Endothelial cell of umbilical vein (primary cell): ENCODE measurements around the gene VCAN. TPM values are rescaled to one million over a fixed set of nuclear protein-coding genes. Genes with fewer than 3 reads are reported as not detected.

Source experiments
- BruUV-seq: library from RNA; stranded (reverse); fragments of 400-500 nt; replicated peaks from 2 replicates; lab custom pipeline; 2021; lab: Mats Ljungman, UMichigan
- CTCF ChIA-PET: fragments of 300-600, 350-600 bp; sonication (Branson Sonifier 250); formaldehyde crosslinking; loops from one replicate; lab custom pipeline; 2021; ENCODE audit warnings: antibody characterized with exemption, inconsistent platforms; lab: Charles Lee
- POLR2A ChIA-PET: fragments of 300-600, 350-600 bp; sonication (Branson Sonifier 250); formaldehyde crosslinking; loops from one replicate; lab custom pipeline; 2021; ENCODE audit warnings: antibody characterized with exemption, inconsistent platforms; lab: Charles Lee
- DNase-seq: peaks from one replicate; pipeline ENCODE4 v3.0.0-alpha.2; 2011; ENCODE audit warnings: low read depth, low spot score
- FAIRE-seq: peaks from 2 replicates; lab custom pipeline; 2011; peaks lifted over from hg19 to GRCh38; lab: Jason Lieb, UNC
- H2AFZ ChIP-seq: 2 replicates; pipeline ENCODE4 v1.6.0; 2012; ENCODE audit warnings: low read depth, low read length, control low read depth, inconsistent platforms
- H3K27ac ChIP-seq: 2 replicates; pipeline ENCODE4 v1.5.1; 2011; ENCODE audit warnings: low read depth, mild to moderate bottlenecking, control low read depth, low read length, moderate library complexity; ENCODE audit not compliant: insufficient read depth
- H3K27me3 ChIP-seq, 2 experiments: 2 replicates each; pipeline versions ENCODE4 v1.6.0 to v1.6.1; 2011; ENCODE audit warnings: low read length in 2 of 2, mixed read lengths in 1 of 2; ENCODE audit not compliant: control insufficient read depth in 2 of 2, insufficient read depth in 2 of 2
- H3K36me3 ChIP-seq, 2 experiments: 2 replicates in 1 of 2; 3 replicates in 1 of 2; pipeline ENCODE4 v1.5.1; 2011; ENCODE audit warnings: low read length in 2 of 2, mild to moderate bottlenecking in 1 of 2, moderate library complexity in 1 of 2; ENCODE audit not compliant: control insufficient read depth in 2 of 2, insufficient read depth in 2 of 2; ENCODE audit errors: extremely low read depth in 1 of 2
- H3K4me1 ChIP-seq: 3 replicates; pipeline ENCODE4 v1.5.1; 2011; ENCODE audit warnings: mild to moderate bottlenecking, low read length; ENCODE audit not compliant: control insufficient read depth, insufficient read depth; ENCODE audit errors: extremely low read depth
- H3K4me2 ChIP-seq: 2 replicates; pipeline ENCODE4 v1.6.1; 2011; ENCODE audit warnings: low read length, control low read depth, mixed read lengths; ENCODE audit not compliant: insufficient read depth
- H3K4me3 ChIP-seq, 3 experiments: fragments of 200-600 bp in 1 of 3; sonication (generic), shearing (Covaris generic) in 1 of 3; replicated peaks in 1 of 3; 2 replicates each; pipeline ENCODE4 v1.5.1; 2011 to 2016; ENCODE audit warnings: control low read depth in 3 of 3, low read length in 3 of 3, mild to moderate bottlenecking in 2 of 3, inconsistent platforms in 1 of 3, low read depth in 1 of 3, moderate library complexity in 1 of 3; ENCODE audit not compliant: insufficient read depth in 1 of 3
- H3K79me2 ChIP-seq: 2 replicates; pipeline ENCODE4 v1.6.0; 2012; ENCODE audit warnings: low read length, inconsistent platforms; ENCODE audit not compliant: control insufficient read depth, insufficient read depth
- H3K9ac ChIP-seq: replicated peaks from 2 replicates; pipeline ENCODE3; 2011; ENCODE audit warnings: low read length, control low read depth; ENCODE audit not compliant: insufficient read depth; ENCODE audit errors: extremely low read depth
- H3K9me1 ChIP-seq: replicated peaks from 3 replicates; pipeline ENCODE4 v1.6.0; 2011; ENCODE audit warnings: mild to moderate bottlenecking, low read length; ENCODE audit not compliant: control insufficient read depth, insufficient read depth; ENCODE audit errors: extremely low read depth
- H3K9me3 ChIP-seq: replicated peaks from 2 replicates; pipeline ENCODE4 v1.5.1; 2012; ENCODE audit warnings: low read length, inconsistent platforms; ENCODE audit not compliant: control insufficient read depth, insufficient read depth
- H4K20me1 ChIP-seq: replicated peaks from 2 replicates; pipeline ENCODE3; 2011; ENCODE audit warnings: mild to moderate bottlenecking, low read length; ENCODE audit not compliant: control insufficient read depth, insufficient read depth; ENCODE audit errors: extremely low read depth
- EZH2 ChIP-seq: IDR thresholded peaks from 2 replicates; pipeline ENCODE4 v1.6.1; 2012; ENCODE audit warnings: borderline replicate concordance, low read depth, mild to moderate bottlenecking, moderate library complexity, low read length, inconsistent platforms; ENCODE audit not compliant: severe bottlenecking
- FOS ChIP-seq: IDR thresholded peaks from 2 replicates; pipeline ENCODE4 v1.6.1; 2011; ENCODE audit warnings: mild to moderate bottlenecking, low read length, moderate library complexity, borderline replicate concordance; ENCODE audit not compliant: insufficient read depth
- GATA2 ChIP-seq: IDR thresholded peaks from 2 replicates; pipeline ENCODE4 v1.7.0; 2011; ENCODE audit warnings: low read depth, mild to moderate bottlenecking, moderate library complexity, mixed read lengths, low read length; ENCODE audit not compliant: insufficient read length, insufficient read depth
- JUN ChIP-seq: IDR thresholded peaks from 2 replicates; pipeline ENCODE4 v1.6.1; 2011; ENCODE audit warnings: borderline replicate concordance, low read depth; ENCODE audit not compliant: insufficient read length, insufficient read depth
- MAX ChIP-seq: IDR thresholded peaks from 2 replicates; pipeline ENCODE4 v1.6.1; 2011; ENCODE audit not compliant: insufficient read depth, insufficient read length
- MYC ChIP-seq: IDR thresholded peaks from one replicate; pipeline ENCODE4 v1.6.1; 2011; ENCODE audit warnings: mild to moderate bottlenecking, low read depth, low read length
- POLR2A ChIP-seq: IDR thresholded peaks from 2 replicates; pipeline ENCODE4 v1.6.1; 2012; ENCODE audit warnings: low read depth, mild to moderate bottlenecking, control low read depth, low read length
- POLR2AphosphoS5 ChIP-seq: IDR thresholded peaks from 2 replicates; pipeline ENCODE4 v1.6.1; 2012; ENCODE audit warnings: low read depth, mild to moderate bottlenecking, control low read depth, low read length, moderate library complexity; ENCODE audit not compliant: insufficient read depth
- dilution Hi-C: fragments of 300-500 bp; cut with MboI; formaldehyde crosslinking; loops from one replicate; pipeline ENCODE4 v1.15.0; 2019; ENCODE audit warnings: low sequenced_read_pairs; ENCODE audit not compliant: extremely low pct_ligation_motif_present
- intact Hi-C: fragments of 100-400 bp; cut with micrococcal nuclease; formaldehyde crosslinking; loops from one replicate; pipeline ENCODE4 v1.10.0; 2022
- polyA plus RNA-seq, 4 experiments: library from polyadenylated mRNA; depleted of rRNA in 3 of 4; stranded (reverse) in 3 of 4; unstranded in 1 of 4; fragments of >200 nt; gene quantifications; 2 replicates each; pipeline versions ENCODE4 v1.2.1 to v1.2.3, GENCODE V29; 2011 to 2012; ENCODE audit warnings: missing spikeins in 1 of 4
- total RNA-seq: library from RNA; stranded (reverse); gene quantifications from 2 replicates; pipeline ENCODE4 v1.2.3, GENCODE V29; 2021
- TF ChIP-seq, protein P1 (sequence below), 2 donors: IDR thresholded peaks; 1 replicate in 1 of 2; 2 replicates in 1 of 2; pipeline ENCODE4 v1.5.1; 2011; ENCODE audit warnings: low read length in 2 of 2, mild to moderate bottlenecking in 2 of 2, moderate library complexity in 2 of 2, control low read depth in 1 of 2, inconsistent platforms in 1 of 2, low read depth in 1 of 2; ENCODE audit not compliant: insufficient read depth in 1 of 2; ENCODE audit errors: extremely low read depth in 1 of 2

VCAN gene
- total and polyA plus RNA-seq, 2 donors (not counting 3 experiments of a cell fraction or from before 2014, with no cell fraction given) = 0.35 to 1.2 TPM

GRCh38 chr5:83434946-83435345 lies 36.6 kb upstream of the VCAN start:
- H3K9ac ChIP-seq = no peak overlapping the region
- dilution Hi-C loops = no loop called here
- POLR2A ChIA-PET = no interaction called here
- CTCF ChIA-PET = interaction anchor here (0.6 to 1.0 kb wide), 2 partner anchors 8 to 1089 kb away, joined by 3 read pairs; no protein-coding TSS in a partner anchor
- peaks cover 3% of the 10 kb centered on the region in 2 experiments for H3K27me3 ChIP-seq
- BruUV-seq = no TSS peak
- no peak for DNase-seq
- no peak for FAIRE-seq
- no peaks in the 10 kb centered on the region for H3K79me2 ChIP-seq
- H3K27ac ChIP-seq = no peak overlapping the region
- H2AFZ ChIP-seq = no peak overlapping the region
- no peaks in the 10 kb centered on the region for H3K9me1 ChIP-seq
- no peak overlapping the region for H3K4me2 ChIP-seq
- TF ChIP-seq JUN (no peak), MYC (no peak), FOS (no peak), POLR2AphosphoS5 (no peak), GATA2 (no peak), EZH2 (no peak), POLR2A (no peak), MAX (no peak)
- TF ChIP-seq, protein P1, sequence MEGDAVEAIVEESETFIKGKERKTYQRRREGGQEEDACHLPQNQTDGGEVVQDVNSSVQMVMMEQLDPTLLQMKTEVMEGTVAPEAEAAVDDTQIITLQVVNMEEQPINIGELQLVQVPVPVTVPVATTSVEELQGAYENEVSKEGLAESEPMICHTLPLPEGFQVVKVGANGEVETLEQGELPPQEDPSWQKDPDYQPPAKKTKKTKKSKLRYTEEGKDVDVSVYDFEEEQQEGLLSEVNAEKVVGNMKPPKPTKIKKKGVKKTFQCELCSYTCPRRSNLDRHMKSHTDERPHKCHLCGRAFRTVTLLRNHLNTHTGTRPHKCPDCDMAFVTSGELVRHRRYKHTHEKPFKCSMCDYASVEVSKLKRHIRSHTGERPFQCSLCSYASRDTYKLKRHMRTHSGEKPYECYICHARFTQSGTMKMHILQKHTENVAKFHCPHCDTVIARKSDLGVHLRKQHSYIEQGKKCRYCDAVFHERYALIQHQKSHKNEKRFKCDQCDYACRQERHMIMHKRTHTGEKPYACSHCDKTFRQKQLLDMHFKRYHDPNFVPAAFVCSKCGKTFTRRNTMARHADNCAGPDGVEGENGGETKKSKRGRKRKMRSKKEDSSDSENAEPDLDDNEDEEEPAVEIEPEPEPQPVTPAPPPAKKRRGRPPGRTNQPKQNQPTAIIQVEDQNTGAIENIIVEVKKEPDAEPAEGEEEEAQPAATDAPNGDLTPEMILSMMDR (IDR thresholded peaks at IDR 0.05; ENCODE audit: extremely low read depth in 1 of 2, insufficient read depth in 1 of 2, low read depth in 1 of 2, low read length in 2 of 2) = no peak
- H3K4me3 ChIP-seq = no peak overlapping the region
- no peaks in the 10 kb centered on the region for H3K4me1 ChIP-seq
- no peaks in the 10 kb centered on the region for H4K20me1 ChIP-seq
- no peaks in the 10 kb centered on the region for H3K36me3 ChIP-seq
- H3K9me3 ChIP-seq = no peaks in the 10 kb centered on the region
- intact Hi-C loops = loop anchor here (10.0 kb wide), 1 partner anchor 340 kb away; no protein-coding TSS in a partner anchor
